Mucosa of descending colon (tissue), 3 donors: ENCODE data around the gene ZNF385B. TPM values are rescaled to one million over a fixed set of nuclear protein-coding genes. Genes with fewer than 3 reads are reported as not detected.

Experiments
- ATAC-seq: fragments of 200-7000 bp; cut with Tn5 transposase; one replicate; pipeline ENCODE4 v1.9.1; 2020; ENCODE audit warnings: mild to moderate bottlenecking, moderate library complexity
- DNase-seq, 3 donors: peaks; one replicate each; pipeline ENCODE4 v3.0.0-alpha.2; 2020
- H3K36me3 ChIP-seq: fragments of 200-600 bp; one replicate; pipeline ENCODE4 v1.8.0; 2021; ENCODE audit warnings: low read depth, mild to moderate bottlenecking
- H3K4me1 ChIP-seq: fragments of 200-600 bp; one replicate; pipeline ENCODE4 v1.8.0; 2021; ENCODE audit warnings: low read depth, mild to moderate bottlenecking
- H3K4me3 ChIP-seq: fragments of 200-600 bp; one replicate; pipeline ENCODE4 v1.8.0; 2021; ENCODE audit warnings: mild to moderate bottlenecking
- H3K9me3 ChIP-seq: fragments of 200-600 bp; one replicate; pipeline ENCODE4 v1.8.0; 2021; ENCODE audit warnings: mild to moderate bottlenecking
- intact Hi-C, 2 donors: fragments of 100-400 bp; cut with DNase I in 1 of 2; cut with micrococcal nuclease in 1 of 2; formaldehyde crosslinking; loops; one replicate each; pipeline versions ENCODE4 v1.11.0 to v1.11.1; 2022; cut with DNase I, micrococcal nuclease
- total RNA-seq, 3 donors: library from RNA; stranded (reverse); fragmentation: NEBNext Ultra II Directional in 2 of 3; extraction: Animal tissue kit (Norgen Biotek cat#: 25700) in 2 of 3; gene quantifications; one replicate each; pipeline versions ENCODE4 v1.2.1 to v1.2.4, GENCODE V29; 2021 to 2023
- TF ChIP-seq, protein P1 (sequence below): fragments of 200-600 bp; IDR thresholded peaks from one replicate; pipeline ENCODE4 v1.8.0; 2022; ENCODE audit warnings: antibody characterized with exemption, mild to moderate bottlenecking
- donor health status: DM: no; HTN: no; CAD: no; lungs with moderate emphysema.
- donor health status: DM: no; HTN: no; CAD: no.
- donor health status: DM: no; HTN: yes; CAD: no.

ZNF385B gene
- total RNA-seq, 3 donors from 2014 or later, result 1.2 to 2.2 (median 1.6) TPM

DNA sequence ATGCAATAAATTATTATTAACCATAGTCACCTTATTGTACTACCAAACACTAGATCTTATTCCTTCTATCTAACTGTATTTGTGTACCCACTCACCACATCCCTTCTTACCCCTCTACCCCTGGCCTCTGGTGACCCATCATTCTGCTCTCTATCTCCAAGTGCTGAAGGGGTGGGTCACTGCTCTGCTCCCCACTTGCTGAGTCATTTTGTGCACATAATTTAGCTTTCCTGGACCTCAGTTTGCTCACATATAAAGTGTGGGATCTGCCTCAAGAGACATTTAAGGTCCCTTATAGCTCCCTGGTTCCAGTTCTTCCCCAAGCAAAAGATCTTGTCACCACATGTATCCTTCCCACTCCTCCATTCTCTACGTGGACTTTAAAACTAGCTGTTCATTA, 169.4 kb downstream of the ZNF385B start:
- H3K9me3 ChIP-seq, result no peaks in the 10 kb centered on the region
- H3K36me3 ChIP-seq, result no peaks in the 10 kb centered on the region
- intact Hi-C loops, result no loop called here
- TF ChIP-seq, protein P1, sequence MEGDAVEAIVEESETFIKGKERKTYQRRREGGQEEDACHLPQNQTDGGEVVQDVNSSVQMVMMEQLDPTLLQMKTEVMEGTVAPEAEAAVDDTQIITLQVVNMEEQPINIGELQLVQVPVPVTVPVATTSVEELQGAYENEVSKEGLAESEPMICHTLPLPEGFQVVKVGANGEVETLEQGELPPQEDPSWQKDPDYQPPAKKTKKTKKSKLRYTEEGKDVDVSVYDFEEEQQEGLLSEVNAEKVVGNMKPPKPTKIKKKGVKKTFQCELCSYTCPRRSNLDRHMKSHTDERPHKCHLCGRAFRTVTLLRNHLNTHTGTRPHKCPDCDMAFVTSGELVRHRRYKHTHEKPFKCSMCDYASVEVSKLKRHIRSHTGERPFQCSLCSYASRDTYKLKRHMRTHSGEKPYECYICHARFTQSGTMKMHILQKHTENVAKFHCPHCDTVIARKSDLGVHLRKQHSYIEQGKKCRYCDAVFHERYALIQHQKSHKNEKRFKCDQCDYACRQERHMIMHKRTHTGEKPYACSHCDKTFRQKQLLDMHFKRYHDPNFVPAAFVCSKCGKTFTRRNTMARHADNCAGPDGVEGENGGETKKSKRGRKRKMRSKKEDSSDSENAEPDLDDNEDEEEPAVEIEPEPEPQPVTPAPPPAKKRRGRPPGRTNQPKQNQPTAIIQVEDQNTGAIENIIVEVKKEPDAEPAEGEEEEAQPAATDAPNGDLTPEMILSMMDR, result no peak
- ATAC-seq (no peak), DNase-seq (no peak)
- no peak overlapping the region for H3K4me3 ChIP-seq
- no peaks in the 10 kb centered on the region for H3K4me1 ChIP-seq

DNA sequence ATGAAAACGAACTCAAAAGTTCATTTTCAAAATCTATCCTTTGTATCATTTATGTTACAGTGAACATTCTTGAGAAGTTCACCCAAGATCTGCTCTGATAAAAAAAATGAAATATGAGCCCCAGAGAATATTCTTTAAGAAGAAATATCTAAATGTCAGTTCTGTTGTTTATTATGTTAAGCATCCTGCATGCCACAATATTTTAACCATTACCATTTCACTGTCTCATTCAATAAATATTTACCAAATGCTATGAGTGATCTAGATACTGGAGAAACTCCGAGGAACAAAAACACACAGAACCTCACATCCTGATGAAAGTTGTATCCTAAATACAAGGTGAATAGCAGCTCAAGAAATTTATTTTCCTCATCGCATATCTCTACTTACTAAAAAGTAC, 170.2 kb downstream of the ZNF385B start:
- Histone ChIP-seq H3K36me3 (no peaks in the 10 kb centered on the region), H3K4me3 (no peak overlapping the region), H3K4me1 (no peaks in the 10 kb centered on the region), H3K9me3 (no peaks in the 10 kb centered on the region)
- TF ChIP-seq, protein P1, result no peak
- no peak for ATAC-seq
- no peak for DNase-seq
- intact Hi-C loops, result no loop called here

DNA sequence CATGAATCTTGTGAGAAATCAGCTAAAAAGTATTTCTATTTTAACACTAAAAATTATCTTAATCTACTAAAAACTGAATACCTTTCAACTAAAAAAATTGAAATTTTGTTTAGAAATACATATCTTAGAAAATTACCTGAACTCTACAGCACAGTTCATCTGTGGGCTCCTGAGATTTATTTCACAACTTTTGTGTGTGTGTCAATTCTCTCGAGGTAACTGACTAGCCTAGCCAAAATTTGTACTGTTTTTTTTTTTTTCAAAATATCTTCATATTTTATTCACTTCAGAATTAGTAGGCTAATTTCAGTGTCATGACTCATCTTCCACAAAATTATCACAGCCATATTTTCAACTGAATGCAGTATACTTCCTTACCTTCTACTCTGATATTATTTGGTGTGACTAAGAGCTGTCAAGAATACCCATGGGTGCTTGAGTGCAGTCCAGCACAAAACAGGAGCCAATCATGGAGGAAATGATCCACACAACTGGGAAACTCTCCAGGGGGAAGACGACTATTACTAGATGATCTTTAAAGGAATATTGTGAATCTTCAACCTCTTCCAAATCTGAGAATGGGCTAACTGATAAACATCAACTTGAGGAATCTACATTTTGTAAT, 174.6 kb downstream of the ZNF385B start:
- TF ChIP-seq, protein P1, result no peak
- ATAC-seq (no peak), DNase-seq (no peak)
- H3K4me3 ChIP-seq, result no peak overlapping the region
- H3K4me1 ChIP-seq, result no peaks in the 10 kb centered on the region
- H3K9me3 ChIP-seq, result no peaks in the 10 kb centered on the region
- no peaks in the 10 kb centered on the region for H3K36me3 ChIP-seq
- intact Hi-C loops, result no loop called here

DNA sequence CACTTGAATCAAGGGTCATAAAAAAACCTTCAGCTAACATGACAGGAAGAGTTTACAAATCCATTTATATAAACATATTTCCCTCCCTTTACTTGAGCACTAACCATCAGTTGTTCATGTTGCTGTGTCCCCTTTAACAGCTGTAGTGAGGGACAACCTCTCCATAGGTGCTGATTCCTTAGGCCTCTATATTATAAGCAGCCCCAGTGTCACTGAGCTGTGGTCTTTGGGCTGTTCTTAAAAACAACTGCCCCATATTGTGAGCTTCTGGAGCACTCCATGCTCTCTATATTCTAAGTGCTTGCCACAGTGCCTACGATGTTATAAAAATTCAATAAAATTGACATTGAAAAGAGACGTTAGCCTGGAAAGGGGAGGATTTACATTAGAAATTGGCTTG, 175.3 kb downstream of the ZNF385B start:
- Histone ChIP-seq H3K36me3 (no peaks in the 10 kb centered on the region), H3K4me1 (no peaks in the 10 kb centered on the region), H3K9me3 (no peaks in the 10 kb centered on the region), H3K4me3 (no peak overlapping the region)
- ATAC-seq (no peak), DNase-seq (no peak)
- TF ChIP-seq, protein P1, result no peak
- intact Hi-C loops, result no loop called here

DNA sequence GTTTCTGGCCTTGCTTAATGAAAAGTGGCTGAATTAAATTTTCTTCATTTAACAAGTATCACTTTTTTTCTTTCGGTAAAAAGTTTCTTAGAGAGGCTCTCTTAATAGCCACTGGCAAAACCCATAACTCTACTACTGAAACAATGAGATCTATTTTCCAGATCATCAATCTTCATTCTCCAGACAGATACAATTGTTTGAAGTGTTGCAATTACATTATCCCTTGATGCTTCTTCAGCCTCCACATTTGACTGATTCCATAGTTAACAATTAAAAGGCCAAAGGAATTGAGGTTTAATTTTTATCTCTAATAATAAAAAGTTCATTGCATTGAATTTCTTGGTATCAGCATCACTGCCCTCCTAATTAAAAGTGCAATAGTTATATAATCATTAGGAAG, 176.3 kb downstream of the ZNF385B start:
- H3K4me3 ChIP-seq, result no peak overlapping the region
- H3K9me3 ChIP-seq, result no peaks in the 10 kb centered on the region
- ATAC-seq, result no peak
- intact Hi-C loops, result no loop called here
- TF ChIP-seq, protein P1, result no peak
- no peak for DNase-seq
- no peaks in the 10 kb centered on the region for H3K4me1 ChIP-seq
- no peaks in the 10 kb centered on the region for H3K36me3 ChIP-seq

DNA sequence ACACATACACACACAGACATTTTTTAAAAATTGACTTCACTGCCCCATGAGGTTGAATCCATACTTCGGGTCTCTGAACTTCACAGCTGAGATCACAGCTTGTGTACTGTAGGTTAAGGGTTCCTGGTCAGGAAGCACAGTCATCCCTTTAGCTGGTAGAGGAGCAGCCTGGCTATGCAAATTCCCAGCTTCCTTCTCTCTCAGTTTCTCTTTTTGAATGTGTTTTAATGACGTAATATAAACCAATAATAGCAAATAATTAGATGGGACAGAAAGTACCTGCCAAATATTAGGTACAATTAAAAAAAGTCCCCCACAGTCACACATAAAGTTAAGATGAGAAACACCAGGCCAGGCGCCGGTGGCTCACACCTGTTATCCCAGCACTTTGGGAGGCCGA, 178.7 kb downstream of the ZNF385B start:
- Histone ChIP-seq H3K4me1 (no peaks in the 10 kb centered on the region), H3K36me3 (no peaks in the 10 kb centered on the region), H3K4me3 (no peak overlapping the region), H3K9me3 (no peaks in the 10 kb centered on the region)
- intact Hi-C loops, result no loop called here
- ATAC-seq (no peak), DNase-seq (no peak)
- TF ChIP-seq, protein P1, result no peak
